Activated T-helper 9 cell treated with anti-CD3 and anti-CD28 coated beads, Interleukin-2, amount 50 U/mL, for 16 hours (primary cell): ENCODE results near the gene FILIP1L.
"Not testable (repeated sequence)": the region's sequence is repeated elsewhere in the genome, so short reads cannot be mapped to it uniquely, and the experiment has no call there.

Source experiments
- DNase-seq: peaks from one replicate; pipeline ENCODE4 v3.0.0-alpha.2; 2020; ENCODE audit warnings: low read depth

The FILIP1L gene

DNA sequence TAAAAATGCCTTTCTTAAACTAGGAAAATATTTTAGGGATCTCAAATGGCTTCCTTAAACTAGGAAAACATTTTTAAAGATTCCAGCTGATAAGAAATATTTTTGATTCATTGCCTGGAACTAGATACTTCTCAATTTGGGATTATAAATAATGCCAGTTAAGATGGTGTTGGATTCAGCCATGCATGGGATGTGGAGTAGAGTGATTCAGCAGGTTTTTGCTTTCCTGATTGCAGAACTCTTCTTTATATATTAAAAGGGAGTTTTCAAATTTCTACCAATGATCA, 15.6 kb downstream of the FILIP1L start:
- DNase-seq = no peak

DNA sequence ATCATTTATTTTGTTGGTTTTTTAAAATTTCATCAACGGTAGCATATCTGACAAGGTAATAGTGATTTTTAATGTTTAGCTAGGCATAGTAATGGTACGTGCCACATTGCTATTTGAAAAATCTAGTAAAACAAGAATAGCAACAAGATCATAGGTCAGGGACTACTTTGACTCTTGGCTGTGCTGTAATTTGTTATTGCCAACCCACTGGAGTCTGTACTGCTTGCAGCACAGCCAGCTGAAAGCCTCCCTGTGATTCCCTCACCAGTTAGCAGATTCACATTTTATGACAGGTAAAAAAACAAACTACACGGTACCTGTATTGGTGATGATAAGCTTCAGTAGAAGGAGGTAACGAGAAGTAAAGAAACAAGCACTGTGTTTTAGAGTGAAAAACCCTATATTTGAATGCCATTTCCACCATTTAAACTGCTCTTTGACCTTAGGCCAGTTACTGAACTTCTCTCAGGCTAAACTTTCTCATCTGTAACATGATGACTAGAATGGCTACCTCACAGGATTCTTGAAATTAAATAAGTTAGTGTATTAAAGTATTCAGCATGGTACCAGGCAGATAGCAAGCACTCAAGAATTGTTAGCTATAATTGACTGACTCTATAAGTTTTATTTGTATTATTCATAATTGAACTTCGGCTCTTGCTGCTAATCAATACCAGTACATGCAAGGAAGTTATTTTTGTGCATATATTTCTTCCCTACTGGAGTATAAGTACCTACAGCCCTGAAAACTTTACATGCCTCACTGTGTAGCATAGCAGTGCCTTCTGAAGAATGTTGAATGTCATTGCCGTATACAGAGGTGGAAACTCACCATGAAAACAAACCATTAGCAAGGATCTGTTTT, 16.1 kb downstream of the FILIP1L start:
- no peak for DNase-seq

DNA sequence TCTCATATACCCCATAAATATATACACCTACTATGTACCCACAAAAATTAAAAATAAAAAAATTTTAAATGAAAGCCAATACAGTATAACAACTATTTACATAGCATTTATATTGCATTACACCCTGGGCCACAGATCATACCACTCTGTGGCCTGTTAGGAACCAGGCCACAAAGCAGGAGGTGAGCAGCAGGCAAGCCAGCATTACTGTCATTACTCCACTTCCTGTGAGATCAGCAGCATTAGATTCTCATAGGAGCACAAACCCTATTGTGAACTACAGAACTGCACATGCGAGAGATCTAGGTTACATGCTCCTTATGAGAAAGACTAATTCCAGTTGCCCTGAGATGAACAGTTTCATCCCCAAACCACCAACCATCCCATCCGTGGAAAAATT, 17.4 kb downstream of the FILIP1L start:
- DNase-seq = no peak

DNA sequence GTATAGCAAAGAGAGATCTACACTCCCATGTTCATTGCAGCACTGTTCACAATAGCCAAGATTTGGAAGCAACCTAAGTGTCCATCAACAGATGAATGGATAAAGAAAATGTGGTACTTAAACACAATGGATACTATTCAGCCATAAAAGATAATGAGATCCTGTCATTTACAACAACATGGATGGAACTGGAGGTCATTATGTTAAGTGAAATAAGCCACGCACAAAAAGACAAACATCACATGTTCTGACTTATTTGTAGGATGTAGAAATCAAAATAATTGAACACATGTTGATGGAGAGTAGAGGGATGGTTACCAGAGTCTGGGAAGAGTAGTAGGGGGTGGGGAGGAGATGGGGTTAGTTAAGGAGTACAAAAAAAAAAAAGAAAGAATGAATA, 18.0 kb downstream of the FILIP1L start:
- DNase-seq = not testable (repeated sequence)

DNA sequence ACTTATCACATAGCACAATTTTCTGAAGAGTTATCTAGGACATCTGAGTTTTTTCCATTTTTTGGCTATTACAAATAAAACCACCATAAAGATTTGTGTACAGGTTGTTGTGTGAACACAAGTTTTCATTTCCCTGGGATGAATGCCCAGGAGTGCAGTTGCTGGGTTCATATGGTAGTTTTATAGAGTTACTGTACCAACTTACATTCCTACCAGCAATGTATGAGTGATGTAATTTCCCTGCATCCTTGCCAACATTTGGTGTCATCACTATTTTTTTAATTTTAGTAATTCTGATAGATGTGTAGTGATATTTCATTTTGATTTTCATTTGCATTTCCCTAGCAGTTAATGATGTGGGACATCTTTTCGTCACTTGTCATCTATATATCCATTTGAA, 20.5 kb downstream of the FILIP1L start:
- DNase-seq = no peak

DNA sequence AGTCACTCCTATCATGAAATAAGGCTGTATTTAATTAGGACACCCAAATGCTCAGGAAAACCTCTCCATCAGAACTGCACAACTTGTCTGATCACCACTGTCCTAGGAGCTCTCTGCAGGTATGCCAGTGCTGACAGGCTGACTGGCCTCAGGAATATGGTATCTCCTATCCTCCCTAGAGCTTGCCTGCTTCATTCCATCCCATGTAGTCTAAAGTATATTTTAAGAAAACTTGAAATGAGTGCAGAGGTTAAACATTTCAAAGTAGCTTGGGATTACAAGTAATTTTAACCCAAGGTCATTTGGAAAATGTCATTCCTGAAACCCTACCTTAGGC, 23.7 kb downstream of the FILIP1L start:
- DNase-seq = no peak

DNA sequence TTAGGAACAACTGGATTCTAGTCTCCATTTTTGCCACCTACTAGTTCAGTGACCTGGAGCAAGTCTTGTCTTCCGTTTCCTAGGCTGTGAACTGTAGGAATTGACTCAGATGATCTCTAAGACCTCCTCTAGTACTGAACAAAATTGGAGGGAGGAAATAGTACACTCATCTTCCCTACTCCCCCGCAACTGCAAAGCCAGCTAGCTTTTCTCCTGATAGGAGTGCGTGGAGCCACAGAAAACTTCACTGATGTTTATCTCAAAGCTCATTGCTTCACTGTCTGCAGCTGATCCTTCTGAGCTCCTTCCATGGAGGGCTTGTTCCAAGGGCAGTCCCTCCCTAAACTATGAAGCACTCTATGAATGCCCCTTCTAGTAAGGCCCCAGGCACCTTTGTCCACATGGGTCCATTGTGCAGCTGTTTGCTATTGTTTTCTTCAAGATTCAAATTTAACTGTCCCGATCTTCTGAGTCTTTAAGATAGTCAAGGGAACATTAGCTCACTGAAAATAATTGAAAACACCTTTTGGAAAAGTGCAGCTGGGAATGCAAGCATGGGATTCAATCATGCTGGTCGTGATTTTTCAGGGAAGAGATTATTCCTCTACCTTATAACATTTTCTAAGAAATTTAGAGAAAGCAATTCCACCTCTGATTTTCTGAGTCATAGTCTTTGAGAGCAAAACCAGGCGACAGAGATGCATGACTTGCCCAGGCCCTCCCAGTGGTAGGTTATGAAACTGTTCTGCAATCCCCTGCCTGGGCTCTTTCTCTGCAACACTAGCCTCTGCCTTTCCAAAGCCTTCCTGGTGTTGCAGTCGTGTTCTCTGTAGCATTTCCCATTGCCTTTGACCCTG, 24.3 kb downstream of the FILIP1L start:
- no peak for DNase-seq

DNA sequence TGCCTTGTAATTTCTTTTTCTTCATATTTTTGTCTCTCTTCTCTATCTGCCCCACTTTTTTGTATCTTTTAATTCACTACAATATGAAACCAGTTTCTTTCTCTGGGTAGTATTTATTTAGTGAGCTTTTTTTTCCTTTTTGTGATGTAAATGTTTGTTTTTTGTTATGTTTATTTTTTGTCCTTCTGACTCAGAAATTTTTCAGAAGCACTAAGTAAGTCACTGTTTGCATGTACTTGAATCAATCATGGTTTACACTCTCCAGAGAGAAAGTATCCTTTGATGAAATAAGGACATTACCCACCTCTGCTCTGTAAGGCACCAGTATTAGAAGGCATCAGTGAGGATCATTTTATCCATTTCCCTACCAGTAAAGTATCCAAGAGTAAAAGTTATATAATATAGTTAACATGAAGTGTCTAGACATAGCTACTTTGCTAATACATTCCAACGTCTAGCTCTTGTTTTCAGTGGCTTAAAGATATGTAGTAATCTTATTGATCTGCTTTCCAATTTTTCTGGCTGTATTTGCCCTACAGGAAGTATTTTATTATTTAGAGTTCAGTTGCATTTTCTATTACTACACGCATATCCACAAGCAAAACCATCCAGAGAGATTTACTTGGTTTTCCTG, 25.4 kb downstream of the FILIP1L start:
- DNase-seq = no peak

DNA sequence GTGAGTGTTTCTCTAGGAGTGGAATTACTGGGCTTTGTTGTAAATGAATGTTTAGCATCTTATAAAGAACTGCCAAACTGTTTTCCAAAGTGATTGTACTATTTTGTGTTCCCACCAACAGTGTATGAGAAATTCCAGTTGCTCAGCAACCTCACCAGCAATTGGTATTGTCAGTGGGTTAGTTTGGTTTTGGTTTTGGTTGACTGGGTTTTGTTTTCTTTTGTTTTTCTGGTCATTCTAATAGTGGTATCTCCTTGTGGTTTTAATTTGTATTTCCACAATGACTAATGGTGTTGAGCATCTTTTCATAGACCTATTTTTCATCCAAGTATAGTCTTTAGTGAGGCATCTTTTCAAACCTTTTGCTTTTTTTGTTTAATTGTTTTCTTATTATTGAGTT, 27.1 kb downstream of the FILIP1L start:
- DNase-seq = no peak

DNA sequence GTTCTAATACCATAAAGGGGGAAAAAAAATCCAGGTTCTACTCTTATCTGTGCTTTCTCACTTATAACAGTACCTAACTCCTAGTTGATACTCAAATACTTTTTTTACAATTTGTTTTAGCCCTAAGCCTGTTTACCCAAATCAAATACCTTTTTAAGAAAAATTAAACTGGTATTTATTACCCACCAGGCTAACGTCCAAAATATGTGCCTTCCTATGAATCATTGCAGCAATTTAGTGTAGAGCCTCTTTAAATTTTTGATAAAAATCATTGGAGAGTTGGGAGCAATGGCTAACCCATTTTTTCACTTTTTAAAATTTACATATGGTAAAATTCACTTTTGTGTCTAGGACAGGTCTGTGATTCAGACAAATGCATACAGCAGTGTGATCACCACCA, 27.9 kb downstream of the FILIP1L start:
- no peak for DNase-seq

DNA sequence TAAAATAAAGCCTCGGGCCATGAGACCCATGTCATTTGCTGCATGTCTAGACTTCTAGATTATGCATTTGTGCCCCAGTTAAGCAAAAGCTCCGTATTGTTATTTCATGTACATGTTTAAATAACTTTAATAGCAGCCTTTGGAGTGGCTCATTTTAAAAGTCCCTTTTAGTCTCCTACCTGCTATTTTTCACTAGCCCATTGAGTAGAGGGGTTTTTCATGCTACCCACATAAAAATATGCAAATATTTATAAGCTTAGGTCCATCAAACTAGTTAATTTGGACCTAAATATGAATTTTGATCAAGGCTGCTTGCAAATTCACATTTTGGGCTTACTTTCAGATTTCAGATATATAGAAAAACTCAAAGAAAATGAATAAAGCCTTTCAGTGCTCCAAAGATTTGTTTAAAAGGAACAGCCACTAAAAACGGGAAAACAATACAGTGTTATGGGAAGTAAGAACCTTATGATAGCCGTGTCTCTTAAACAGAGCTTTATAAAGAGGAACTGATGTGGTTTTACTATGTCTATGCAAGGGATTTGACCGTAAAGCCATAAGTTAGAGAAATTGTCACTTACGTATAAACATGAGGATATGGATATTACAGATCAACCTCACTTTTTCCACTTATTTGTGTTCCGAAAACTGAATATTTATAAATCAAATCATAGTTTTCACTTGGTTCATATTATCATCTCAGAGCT, 30.0 kb downstream of the FILIP1L start:
- DNase-seq = no peak

DNA sequence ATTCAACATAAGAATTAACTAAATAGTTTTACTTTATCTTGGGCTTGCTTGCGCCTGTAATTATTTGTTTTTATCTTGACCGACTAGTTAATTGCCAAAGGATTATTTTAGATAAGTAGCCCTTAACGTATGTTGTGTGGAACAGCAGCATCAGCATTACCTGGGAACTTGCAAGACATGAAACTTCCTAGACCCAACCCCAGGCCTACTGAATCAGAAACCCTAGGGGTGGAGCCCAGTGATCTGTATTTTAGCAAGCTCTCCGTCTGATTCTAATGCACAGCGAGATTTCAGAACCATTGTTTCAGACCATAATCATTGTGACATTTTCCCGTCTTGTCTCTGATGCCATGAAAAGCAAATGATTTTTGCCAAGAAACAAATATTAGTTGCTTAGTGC, 31.1 kb downstream of the FILIP1L start:
- DNase-seq = no peak

DNA sequence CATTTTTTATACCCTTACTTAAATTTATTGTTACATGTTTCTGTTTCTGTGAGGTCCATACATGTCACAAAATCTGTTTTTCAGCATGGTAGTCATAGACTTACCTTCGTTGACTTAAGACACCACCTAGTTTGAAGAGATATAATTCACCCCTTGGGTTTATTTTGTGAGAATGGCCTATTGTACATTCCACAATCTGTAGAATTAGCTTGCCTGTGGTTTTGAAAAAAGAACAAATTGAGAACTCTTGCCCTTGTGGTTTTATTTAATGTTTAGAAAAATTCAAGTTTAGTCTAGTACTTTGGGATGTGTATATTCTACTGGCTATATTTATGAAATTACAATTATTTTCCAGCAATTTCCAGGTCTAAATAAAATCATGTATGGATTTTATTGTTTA, 31.6 kb downstream of the FILIP1L start:
- DNase-seq = no peak

DNA sequence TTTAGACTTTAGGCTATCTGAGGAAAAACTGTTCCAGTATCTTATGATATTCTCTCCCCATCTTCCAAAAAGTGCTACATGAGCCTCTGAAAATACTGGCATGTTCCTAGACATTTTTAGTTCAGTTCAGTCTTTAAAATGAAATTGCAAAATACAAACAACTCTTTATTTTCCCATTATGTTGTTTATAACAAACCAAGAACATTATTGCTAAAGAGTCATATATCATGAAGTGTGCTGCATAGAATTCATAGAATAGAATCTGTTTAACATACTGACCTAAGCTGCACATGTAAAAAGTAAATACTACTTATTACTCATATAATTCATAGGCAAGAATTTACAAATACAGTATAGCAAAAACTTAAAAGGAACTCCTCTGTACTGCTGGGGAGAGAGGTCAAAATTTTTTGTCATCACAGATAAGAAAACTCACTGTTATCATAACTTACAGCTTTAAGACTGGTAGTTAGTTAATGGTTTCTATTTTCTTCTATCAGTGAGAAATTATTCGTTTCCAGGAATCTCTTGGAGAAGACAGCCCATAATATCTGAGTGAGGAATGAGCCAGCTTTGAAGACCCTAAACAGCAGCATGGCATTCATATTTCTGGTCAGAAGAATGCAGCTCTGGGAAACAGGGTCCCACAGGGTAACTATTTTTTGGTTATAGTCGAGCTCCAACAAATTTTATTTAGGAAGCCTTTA, 32.2 kb downstream of the FILIP1L start:
- no peak for DNase-seq

DNA sequence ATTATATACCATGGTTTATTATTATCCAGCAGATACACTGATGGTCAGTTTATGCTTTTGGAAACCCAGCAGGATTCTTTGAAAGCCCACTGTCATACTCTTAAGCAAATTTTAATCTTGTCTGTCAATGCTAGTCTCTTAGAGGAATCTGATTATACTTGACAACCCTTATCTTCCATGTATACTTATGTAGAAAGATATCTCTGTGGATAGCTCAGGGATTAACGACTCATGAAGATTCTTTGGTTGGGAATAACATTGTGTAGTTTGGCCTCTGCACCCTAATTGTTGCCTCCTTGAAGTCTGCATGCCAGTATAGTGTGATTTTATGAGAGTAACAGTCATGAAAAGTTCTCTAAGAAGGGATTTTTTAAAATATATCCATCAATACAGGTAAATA, 33.0 kb downstream of the FILIP1L start:
- no peak for DNase-seq

DNA sequence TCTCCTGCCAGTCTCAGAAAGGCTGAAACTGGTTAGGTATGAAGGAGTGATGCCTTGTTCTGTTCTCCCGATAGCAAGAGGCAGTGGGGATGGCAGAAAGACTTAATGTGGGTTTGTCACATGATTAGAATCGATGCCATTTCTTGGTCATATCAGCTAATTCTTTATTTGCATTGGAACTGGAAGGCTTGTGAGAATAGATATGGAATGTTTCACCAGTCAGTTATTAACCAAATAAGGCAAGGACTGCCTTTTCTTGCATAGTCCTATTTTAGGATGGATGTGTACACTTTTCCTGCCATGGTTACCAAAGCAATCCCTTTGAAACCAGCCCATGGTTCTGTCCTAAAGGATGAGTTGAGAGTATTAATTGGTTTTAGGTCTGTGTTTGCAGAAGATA, 33.7 kb downstream of the FILIP1L start:
- no peak for DNase-seq

DNA sequence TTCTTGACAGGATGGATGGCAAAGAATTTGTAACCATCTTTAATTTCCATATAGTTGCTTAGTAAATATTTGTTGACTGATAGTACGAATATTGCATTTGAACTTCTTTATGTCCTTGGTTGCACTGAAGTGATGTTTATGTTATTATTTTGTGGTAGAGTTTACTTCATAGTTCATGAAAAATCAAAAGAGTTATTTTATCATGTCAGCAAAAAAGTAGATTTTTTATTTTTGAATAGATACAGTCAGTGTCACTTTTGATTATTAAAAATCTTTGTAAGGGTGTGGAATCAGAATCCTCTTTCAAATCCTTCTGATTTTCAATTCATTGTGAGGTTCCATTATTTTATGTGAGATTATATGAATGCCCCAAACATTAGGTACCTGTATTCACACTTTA, 35.0 kb downstream of the FILIP1L start:
- DNase-seq = no peak

DNA sequence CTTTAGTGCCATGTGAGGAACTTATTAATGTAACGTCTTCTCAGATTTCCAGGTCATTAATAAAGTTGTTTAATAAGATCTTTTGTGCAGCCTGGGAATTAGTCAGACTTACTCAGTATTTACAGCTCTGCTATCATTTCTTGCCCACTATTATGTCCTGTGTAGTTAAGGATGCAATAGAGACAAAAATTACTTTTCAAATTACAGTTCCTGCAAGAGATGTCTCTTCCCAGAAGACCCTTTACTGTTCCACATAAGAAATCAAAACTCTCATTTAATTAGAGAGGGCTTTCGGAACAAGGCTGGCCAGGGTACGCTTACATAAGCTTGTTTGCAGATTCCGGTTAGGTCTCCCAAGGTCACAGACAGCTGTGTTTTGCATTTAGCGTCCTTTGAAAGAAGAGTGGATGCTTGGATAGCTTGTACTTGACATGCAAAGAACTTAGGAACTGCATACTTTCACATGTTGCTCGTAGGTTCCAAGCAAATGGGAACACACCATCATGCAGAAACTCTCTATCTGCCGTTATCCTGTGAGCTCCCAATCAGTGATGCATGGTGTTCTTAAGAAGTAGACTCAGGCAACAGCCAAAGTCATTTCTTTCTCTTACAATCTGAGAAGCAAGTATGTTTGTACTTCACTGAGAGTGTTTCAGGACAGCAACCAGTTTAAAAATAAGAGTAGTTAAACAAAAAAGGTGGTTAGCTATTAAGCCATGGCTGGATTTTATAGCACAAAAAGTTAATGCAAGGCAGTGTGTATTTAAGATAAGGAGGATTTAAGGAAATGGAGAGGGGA, 37.4 kb downstream of the FILIP1L start:
- DNase-seq = no peak

DNA sequence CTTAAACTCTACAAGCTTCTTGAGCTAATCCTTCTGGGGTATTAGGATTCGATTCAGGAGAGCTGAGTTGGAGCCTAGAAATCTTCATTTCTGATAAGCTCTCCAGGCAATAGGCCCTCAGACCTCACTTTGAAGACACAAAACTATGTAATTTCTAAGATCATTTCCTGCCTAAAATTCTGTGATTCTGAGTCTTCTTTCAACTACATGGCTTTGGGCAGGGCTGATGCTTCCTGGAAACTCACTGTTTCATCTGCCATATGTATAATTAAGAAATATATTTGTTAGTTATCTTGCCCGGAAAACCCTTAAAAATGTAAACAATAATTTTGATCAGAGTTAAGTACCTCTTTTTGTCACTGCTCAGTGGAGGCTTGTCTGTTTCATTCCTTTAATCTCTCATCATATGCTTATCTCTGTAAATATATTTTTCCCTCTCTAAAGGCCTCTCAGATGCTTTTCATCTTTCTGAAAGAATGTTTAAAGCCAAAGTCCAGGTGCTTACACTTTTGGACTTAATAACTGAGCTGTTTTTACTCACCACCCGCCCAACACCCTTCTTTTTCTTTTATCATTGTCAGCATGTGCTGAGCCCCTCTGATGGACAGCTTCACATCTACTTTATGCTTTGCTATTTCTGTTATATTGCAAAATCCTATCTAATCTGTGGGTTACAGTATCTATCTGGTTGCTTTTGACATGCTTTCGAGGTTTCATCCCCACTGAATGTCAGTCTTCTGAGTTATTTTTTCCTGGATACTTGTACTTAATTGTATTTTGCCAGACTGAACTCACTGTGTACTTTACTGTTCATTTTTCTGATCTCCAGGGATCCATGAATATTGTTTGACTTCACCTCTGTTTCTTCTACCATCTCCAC, 38.2 kb downstream of the FILIP1L start:
- DNase-seq = no peak

DNA sequence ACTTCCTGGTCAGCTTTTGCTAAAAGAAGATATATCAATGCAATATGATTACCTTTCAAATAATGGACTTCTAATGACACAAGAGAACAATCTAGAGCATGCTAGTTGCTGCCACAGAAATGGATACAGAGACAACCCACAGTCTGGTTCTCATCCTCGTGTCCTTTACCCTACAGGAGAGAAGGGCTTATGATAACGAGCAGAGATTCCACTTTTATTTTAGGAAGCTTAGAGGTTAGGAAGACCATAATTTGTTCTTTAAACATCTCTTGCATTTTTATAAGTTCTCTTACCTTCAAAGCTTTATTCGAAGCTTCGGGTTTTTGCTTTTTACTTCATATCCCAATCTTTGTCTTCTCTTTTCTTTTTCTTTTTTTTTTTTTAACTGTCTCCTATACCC, 39.1 kb downstream of the FILIP1L start:
- DNase-seq = no peak
